Activated CD8-positive, alpha-beta T cell treated with anti-CD3 and anti-CD28 coated beads for 36 hours (primary cell): ENCODE measurements around the gene PML. TPM values are rescaled to one million over a fixed set of nuclear protein-coding genes. Genes with fewer than 3 reads are reported as not detected.

Source experiments
- ATAC-seq: fragments of 200-7000 bp; cut with Tn5 transposase; one replicate; pipeline ENCODE4 v1.10.0; 2021; ENCODE audit warnings: mild to moderate bottlenecking, moderate library complexity
- CTCF ChIA-PET: fragments of 350-600 bp; sonication (Branson Sonifier 250); formaldehyde crosslinking; loops from one replicate; lab custom pipeline; 2021; ENCODE audit warnings: antibody characterized with exemption; lab: Charles Lee
- POLR2A ChIA-PET: fragments of 350-600 bp; sonication (Branson Sonifier 250); formaldehyde crosslinking; loops from one replicate; lab custom pipeline; 2021; ENCODE audit warnings: antibody characterized with exemption; lab: Charles Lee
- DNase-seq: peaks from one replicate; pipeline ENCODE4 v3.0.0-alpha.2; 2020
- H3K27ac Mint-ChIP-seq: one replicate; pipeline ENCODE4 v1.8.0; 2021; ENCODE audit warnings: mild to moderate bottlenecking, mixed read lengths
- H3K27me3 Mint-ChIP-seq: one replicate; pipeline ENCODE4 v1.8.0; 2021; ENCODE audit warnings: mixed read lengths
- H3K36me3 Mint-ChIP-seq: one replicate; pipeline ENCODE4 v1.8.0; 2021; ENCODE audit warnings: low read depth, mixed read lengths
- H3K4me1 Mint-ChIP-seq: one replicate; pipeline ENCODE4 v1.8.0; 2021; ENCODE audit warnings: low read depth, mixed read lengths
- H3K4me3 Mint-ChIP-seq: one replicate; pipeline ENCODE4 v1.8.0; 2021; ENCODE audit warnings: mild to moderate bottlenecking, moderate library complexity, mixed read lengths
- H3K9me3 Mint-ChIP-seq: one replicate; pipeline ENCODE4 v1.8.0; 2021; ENCODE audit warnings: mixed read lengths
- intact Hi-C: fragments of 100-400 bp; cut with micrococcal nuclease; formaldehyde crosslinking; loops from one replicate; pipeline ENCODE4 v1.10.0; 2022
- total RNA-seq, 2 experiments: library from RNA; stranded (reverse); gene quantifications; one replicate each; pipeline ENCODE4 v1.2.3, GENCODE V29; 2021
- TF ChIP-seq, protein P1 (sequence below): fragments of 200-600 bp; IDR thresholded peaks from one replicate; pipeline ENCODE4 v1.8.0; 2022; ENCODE audit warnings: antibody characterized with exemption, mild to moderate bottlenecking

The PML gene
- total RNA-seq, 2 experiments from 2014 or later: 48.8 to 49.6 TPM

DNA sequence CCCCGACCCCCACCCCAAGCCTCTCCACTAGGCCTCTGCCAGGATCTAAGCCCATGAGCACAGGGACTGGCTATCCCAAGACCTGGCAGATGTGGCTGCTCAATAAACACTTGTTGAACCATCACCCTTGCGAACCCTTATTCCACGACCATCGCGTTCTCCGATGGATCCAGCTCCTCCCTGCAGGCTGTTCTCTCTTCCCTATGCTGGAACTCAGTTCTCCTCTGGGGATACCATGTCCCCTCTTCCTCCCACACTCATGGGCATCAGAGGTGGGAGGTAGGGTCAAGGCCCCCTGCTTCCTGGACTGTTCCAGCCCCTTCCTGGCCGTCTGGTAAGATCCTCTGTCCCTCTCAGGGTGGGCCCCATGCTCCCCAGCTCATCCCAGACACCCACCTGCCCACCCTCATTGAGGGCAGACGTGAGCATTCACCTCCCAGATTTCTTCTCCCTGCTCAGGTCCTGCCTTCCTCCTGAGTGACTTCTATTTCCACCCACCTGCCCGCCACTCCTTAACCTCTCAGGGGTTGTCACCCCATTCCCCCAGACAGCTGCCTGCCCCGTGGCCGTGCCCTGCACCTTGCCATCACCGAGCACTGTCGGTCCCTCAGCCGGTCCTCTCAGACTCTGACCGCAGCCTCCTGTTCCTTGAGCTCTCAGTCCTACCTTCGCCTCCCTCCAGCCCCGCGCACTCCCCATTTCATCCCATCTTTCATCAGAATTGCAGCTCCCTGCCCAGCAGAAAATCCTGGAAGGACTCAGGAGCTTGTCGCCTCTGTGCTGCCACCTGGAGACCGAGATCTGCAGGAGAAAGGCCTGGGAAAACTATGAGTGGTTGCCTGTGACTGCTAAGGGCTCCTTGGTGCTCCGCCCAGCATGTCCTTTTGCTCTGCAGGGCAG is 42.0 kb downstream of the PML start:
- ChIA-PET POLR2A (interaction anchor here (0.7 kb wide), 1 partner anchor 24 kb away, joined by 3 read pairs; no protein-coding TSS in a partner anchor), CTCF (interaction anchor here (1.3 to 5.2 kb wide), 5 partner anchors 9 to 64 kb away, joined by 3 to 34 read pairs (median 5); partner anchors contain the start of gene PML)
- TF ChIP-seq, protein P1, sequence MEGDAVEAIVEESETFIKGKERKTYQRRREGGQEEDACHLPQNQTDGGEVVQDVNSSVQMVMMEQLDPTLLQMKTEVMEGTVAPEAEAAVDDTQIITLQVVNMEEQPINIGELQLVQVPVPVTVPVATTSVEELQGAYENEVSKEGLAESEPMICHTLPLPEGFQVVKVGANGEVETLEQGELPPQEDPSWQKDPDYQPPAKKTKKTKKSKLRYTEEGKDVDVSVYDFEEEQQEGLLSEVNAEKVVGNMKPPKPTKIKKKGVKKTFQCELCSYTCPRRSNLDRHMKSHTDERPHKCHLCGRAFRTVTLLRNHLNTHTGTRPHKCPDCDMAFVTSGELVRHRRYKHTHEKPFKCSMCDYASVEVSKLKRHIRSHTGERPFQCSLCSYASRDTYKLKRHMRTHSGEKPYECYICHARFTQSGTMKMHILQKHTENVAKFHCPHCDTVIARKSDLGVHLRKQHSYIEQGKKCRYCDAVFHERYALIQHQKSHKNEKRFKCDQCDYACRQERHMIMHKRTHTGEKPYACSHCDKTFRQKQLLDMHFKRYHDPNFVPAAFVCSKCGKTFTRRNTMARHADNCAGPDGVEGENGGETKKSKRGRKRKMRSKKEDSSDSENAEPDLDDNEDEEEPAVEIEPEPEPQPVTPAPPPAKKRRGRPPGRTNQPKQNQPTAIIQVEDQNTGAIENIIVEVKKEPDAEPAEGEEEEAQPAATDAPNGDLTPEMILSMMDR: no peak
- Mint-ChIP-seq H3K27ac (no peak overlapping the region), H3K36me3 (peaks cover 23% of the 10 kb centered on the region), H3K9me3 (no peaks in the 10 kb centered on the region), H3K27me3 (no peaks in the 10 kb centered on the region), H3K4me1 (no peaks in the 10 kb centered on the region), H3K4me3 (no peak overlapping the region)
- intact Hi-C loops: no loop called here
- ATAC-seq (no peak), DNase-seq (no peak)

- Mint-ChIP-seq H3K27me3 (no peaks in the 10 kb centered on the region), H3K36me3 (peaks cover 23% of the 10 kb centered on the region), H3K27ac (no peak overlapping the region), H3K4me3 (no peak overlapping the region), H3K9me3 (no peaks in the 10 kb centered on the region), H3K4me1 (no peaks in the 10 kb centered on the region)
- DNase-seq (no peak), ATAC-seq (no peak)
- ChIA-PET POLR2A (interaction anchor here (0.7 kb wide), 1 partner anchor 23 kb away, joined by 3 read pairs; no protein-coding TSS in a partner anchor), CTCF (interaction anchor here (0.8 to 5.2 kb wide), 7 partner anchors 10 to 65 kb away, joined by 3 to 34 read pairs (median 4); partner anchors contain the start of gene PML)
- TF ChIP-seq, protein P1: no peak
- intact Hi-C loops: no loop called here
Measured at GRCh38 chr15:74037171-74038117, 42.9 kb downstream of the PML start.

GRCh38 chr15:74038707-74039655 is 44.5 kb downstream of the PML start:
- TF ChIP-seq, protein P1: no peak
- ATAC-seq (no peak), DNase-seq (no peak)
- H3K27me3 Mint-ChIP-seq: no peaks in the 10 kb centered on the region
- peaks cover 22% of the 10 kb centered on the region for H3K36me3 Mint-ChIP-seq
- no peaks in the 10 kb centered on the region for H3K4me1 Mint-ChIP-seq
- intact Hi-C loops: no loop called here
- ChIA-PET CTCF (interaction anchor here (0.8 to 5.2 kb wide), 5 partner anchors 9 to 67 kb away, joined by 3 to 34 read pairs (median 9); no protein-coding TSS in a partner anchor), POLR2A (interaction anchor here (1.1 kb wide), 1 partner anchor 29 kb away, joined by 3 read pairs; no protein-coding TSS in a partner anchor)
- no peak overlapping the region for H3K4me3 Mint-ChIP-seq
- no peaks in the 10 kb centered on the region for H3K9me3 Mint-ChIP-seq
- no peak overlapping the region for H3K27ac Mint-ChIP-seq

DNA sequence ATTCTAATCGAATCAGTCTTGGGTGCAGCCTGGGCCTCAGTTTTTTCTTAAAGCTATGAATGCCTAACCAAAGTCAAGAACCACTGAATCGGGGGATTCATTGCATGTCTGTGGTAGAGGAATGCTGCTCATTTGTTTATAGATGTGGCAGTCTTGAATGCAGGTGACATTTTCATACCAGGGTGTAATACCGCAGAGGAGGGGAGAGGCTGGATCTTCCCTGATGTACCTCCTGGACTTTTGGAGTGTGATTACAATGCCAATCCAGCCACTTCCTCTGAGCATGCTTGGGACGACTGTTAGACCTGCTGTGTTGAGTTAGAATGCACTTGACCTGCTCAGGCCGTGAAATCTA is 45.1 kb downstream of the PML start:
- Mint-ChIP-seq H3K4me1 (no peaks in the 10 kb centered on the region), H3K27me3 (no peaks in the 10 kb centered on the region), H3K27ac (peak overlapping the region; percentile 46), H3K36me3 (peaks cover 18% of the 10 kb centered on the region), H3K9me3 (no peaks in the 10 kb centered on the region), H3K4me3 (no peak overlapping the region)
- intact Hi-C loops: no loop called here
- TF ChIP-seq, protein P1: no peak
- POLR2A ChIA-PET: interaction anchor here (1.1 kb wide), 1 partner anchor 29 kb away, joined by 3 read pairs; no protein-coding TSS in a partner anchor
- no peak for DNase-seq
- ATAC-seq: no peak
- CTCF ChIA-PET: interaction anchor here (2.2 to 5.2 kb wide), 2 partner anchors 9 to 67 kb away, joined by 9 to 32 read pairs; no protein-coding TSS in a partner anchor
